ENCODE results near the gene KCTD21.

GRCh38 chr11:78218707-78219492 is 30.5 kb upstream of the KCTD21 start:
- no peak for TF ChIP-seq GATA2 (IDR thresholded peaks at IDR 0.05; ENCODE audit: low read depth, low read length)
- TF ChIP-seq GATA3 (IDR thresholded peaks at IDR 0.05; ENCODE audit: low read depth, low read length) = no peak
